Activated T-cell treated with anti-CD3 and anti-CD28 coated beads for 4 hours (primary cell): ENCODE data around the gene SMPD3.
"Not testable (repeated sequence)": the region's sequence is repeated elsewhere in the genome, so short reads cannot be mapped to it uniquely, and the experiment has no call there.

Source experiments
- DNase-seq: peaks from one replicate; pipeline ENCODE4 v3.0.0-alpha.2; 2020

Gene SMPD3

DNA sequence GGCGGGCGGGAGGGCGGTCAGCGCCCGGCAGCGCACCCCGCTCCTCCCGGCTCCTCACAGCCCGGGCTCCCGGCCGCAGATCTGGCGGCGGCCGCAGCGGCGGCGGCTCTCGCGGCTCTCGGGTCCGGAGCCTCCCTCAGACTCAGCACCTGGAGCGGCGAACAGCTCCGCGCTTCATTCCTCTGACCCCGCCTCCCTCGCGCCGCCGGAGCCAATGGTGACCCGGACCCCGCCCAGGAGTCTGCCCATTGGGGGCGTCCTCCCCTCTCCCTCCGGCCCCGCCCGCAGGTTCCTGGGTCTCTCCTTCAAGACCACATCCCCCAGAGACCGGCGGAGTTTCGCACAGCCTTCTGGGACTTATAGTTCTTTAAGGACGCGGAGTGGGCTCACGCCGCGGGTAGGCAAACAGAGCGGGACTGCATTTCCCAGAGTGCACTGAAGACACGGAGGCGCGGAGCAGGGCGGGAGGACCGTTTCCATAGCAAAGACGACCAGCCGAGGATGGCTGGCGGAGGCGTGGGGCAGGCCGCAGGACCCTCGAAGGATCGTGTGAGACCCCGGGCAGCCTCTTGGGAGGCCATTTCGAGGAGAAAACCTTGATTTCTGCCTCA, at the start of gene SMPD3:
TSS of gene SMPD3 (minus strand) at position 149 of the 611 bp plus-strand sequence. CDS start 76,327 bp downstream, outside the sequence.
- DNase-seq, result peak; percentile 94

DNA sequence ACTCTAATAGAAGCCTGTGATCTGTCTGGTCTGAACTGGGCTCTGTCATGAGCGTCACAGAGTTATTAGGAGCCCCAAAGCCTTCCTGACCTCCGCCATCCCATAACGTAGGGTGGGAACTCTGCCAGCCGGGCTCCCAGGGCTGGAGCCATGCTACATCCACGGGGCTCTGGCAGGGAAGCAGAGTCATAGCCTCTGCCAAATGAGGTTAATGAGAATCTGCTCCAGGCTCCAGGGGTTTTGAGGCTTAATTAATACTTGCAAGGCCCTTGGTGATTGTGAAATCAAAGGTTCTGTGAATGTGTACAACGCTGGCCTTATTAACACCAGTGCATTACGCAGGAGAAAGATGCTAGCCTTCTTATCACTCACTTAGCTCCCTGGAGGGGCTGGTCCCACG, 48.4 kb upstream of the SMPD3 start:
- no peak for DNase-seq

DNA sequence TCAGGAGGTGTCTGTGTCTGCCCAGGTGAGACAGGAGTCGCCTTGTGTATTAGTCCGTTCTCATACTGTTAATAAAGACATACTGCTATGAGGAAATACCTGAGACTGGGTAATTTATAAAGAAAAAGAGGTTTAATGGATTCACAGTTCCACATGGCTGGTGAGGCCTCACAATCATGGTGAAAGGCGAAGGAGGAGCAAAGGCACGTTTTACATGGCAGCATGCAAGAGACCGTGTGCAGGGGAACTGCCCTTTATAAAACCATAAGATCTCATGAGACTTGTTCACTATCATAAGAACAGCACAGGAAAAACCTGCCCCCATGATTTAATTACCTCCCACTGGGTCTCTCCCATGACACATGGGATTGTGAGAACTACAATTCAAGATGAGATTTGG, 46.0 kb upstream of the SMPD3 start:
- DNase-seq, result not testable (repeated sequence)

DNA sequence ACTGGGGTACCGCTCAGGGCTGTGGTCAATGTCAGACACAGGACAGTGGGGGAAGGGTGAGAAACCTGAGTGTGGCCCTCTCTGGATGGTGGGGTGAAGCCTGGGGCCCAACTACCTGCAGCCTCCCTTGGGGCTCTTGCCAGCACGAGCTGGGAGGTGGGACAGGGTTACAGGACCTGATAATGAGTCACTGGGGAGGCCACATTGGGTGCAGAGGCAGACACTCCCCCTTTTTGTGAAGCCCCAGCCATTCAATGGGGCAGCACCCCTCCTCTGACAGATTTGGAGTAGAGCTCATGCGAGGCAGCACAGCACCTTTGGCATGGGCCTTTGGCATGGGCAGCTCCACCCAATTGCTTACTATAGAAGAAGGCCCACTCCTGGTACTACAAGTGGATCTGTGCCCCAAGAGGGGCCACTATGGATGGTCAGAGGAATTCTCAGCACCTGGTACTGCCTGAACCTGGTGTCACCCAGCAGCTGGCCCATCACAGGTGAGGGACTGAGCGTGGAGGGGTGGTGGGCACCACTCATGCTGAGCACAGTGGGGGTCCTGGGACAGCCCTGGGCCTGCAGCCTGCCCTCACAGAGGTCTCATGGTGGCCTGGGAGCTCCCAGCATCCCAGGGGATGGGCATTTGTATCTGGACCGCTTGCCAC, 45.2 kb upstream of the SMPD3 start:
- DNase-seq, result no peak

DNA sequence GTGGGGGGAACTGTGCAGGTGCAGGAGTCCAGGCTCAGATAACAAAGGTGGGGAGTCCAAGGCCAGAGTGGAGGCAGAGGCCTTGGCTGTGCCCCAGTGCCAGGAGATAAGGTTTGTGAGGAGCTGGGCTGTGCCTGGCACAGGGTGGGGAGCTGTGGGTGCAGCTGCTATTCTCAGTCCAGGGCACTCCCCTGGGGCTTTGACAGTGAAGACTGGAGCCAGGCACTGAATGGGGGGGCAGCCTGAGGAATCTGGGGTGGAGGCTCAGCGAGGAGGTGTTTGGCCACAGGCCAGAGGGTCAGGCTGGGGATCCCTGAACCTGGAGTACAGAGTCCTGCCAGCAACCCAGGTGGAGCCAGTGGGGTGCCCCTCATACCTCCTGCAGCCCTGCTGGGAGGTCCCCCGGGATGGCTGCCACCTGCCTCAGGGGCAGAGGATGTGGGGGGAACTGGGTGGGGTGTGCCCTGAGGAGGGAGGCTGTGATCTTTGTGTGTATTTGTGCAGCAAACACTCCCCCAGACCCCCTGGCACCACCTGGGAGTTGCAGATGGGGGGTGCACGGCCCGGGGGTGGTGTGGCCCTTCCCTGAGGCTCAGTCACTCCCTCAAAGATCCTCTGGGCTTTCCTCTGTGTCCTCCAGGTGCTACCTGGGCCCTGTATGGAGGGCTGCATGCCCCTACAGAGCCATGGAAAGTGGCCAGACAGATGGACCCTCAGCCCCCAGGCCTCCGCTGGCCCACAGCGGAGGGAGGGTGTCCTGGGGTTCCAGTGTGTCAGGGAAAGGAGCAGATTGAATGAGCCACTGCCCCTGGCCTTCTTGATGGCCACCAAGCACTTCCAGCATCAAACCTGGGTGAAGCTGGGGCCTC, 44.5 kb upstream of the SMPD3 start:
- no peak for DNase-seq

DNA sequence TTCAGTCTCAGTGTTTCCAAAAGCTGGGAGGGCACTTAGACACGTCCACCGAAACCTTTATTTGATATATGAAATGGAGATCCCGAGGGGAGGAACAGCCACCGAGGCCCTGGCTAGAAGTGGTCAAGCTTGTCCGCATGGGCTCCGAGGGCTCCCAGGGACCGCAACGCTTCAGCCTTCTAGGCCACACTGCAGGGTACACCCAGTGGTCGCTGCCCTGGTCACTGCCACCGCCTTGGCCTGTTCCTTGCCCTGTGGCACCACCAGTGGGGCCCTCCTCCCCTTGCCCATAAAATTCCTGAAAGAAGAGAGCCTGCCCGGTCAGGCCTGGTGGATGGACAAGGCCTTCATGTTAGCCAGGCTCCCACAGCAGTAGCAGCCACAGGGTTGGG, 43.8 kb upstream of the SMPD3 start:
- no peak for DNase-seq

DNA sequence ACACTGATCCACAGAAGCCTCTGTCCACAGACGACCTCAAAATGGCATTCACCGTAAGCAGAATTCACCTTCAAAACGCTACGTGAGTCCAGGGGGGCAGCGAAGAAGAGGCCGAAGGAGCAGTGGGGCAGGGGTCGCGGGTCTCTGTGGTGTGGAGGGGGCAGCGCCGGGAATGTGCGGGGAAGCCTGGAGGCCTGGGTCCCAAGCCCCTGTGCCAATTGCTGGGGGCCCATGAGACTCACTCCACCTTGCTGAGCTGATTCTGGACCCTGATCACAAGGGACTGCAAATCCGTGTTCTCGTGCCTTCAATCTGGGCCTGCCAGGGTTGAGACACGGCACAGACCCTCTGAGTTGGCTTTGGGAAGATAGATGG, 43.3 kb upstream of the SMPD3 start:
- DNase-seq, result no peak

DNA sequence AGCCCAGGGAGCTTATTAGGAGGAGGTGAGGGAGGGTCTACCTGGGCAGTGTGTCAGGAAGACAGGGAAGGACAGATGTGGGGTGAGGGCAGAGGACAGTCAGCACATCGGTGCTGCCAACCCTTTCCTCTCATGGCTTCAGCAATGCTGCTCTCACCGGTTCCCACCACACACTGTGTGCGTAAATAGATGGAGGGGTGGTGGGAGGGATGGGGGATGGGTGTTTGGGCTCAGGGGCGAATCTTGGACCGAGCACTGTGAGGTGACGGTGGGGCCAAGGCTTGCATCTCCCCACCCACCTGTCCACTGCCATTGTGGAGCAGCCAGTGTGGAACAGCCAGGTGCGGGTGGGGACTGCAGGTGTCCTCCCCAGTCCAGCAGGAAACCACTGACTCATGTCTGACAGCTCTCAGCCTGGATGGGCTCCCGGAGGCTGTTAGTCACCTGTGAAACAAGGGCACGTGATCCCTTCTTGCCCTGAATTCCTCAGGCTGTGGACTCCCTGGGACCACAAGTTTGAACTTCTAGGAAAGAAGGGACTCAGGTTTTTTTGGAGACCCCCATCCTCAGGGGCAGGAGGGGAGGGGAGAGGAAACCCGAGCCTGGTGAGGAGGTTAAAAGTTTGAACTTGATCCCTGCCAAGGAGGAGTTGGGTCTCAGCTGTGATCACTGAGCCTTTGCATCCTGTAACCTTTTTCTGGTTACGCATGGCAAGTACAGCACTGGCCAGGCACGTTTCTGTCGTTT, 42.7 kb upstream of the SMPD3 start:
- no peak for DNase-seq

DNA sequence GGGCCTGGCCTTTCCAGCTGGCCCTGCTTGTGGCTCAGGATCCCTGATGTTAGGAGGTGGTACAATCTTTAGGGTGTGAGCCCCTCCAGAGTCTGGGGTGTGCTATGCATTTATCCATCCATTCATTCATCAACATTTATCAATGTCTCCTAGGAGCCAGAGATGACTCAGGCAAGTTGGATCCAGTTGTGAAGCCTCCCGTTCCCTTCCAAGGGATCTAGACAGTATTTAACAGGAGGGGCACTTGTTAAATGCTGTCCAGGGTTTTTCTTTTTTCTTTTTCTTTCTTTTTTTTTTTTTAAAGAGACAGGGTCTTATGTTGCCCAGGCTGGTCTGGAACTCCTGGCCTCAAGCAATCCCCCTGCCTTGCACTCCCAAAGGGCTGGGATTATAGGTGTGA, 42.0 kb upstream of the SMPD3 start:
- DNase-seq, result no peak

DNA sequence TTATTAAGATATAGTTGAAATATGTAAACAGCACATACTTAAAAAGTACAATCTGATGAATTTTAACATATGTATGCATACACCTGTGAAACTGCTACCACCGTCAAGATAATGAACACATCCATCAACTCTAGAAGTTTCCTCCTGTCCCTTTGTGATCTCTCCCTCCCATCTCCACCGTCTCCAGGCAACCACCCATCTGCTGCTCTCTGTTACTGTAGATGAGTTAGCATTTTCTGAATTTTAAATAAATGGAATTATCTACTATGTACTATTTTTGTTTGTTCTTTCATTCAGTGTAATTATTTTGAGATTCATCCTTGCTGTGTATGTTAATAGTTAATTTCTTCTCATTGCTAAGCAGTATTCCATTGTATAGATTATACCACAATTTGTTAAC, 40.2 kb upstream of the SMPD3 start:
- DNase-seq, result no peak

DNA sequence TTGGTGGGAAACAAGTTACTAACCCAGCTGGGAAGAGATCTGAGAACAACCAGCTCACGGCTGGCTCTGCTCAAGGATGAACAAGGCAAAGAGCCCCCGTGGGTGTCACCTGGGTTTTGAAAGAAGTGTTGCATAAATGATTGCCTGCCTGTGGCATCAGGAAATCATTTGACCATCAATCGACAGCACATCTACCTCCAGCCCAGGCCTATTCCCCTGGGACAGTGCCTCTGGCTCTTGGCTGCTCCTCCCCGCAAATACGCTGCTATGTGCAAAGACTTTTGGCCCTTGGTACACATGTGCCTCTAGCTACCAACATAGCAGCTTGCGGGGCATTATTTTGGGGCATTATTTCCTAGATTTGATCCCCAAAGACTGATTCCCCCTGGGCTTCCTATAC, 39.4 kb upstream of the SMPD3 start:
- DNase-seq, result no peak

DNA sequence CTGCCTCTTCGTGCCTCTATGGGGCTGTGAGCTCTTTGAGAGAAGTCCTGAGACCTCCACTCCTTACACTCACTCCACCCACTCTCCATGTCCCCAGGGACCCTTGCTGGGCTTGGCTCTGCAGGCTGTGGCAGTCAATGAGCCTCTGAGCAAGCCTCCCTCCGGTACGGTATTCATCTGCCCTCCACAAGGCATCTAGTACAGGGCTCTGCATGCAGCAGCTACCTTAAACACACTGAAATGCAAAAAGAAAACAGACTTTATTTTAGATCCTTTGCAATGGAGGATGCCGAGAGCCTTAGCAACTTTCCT, 38.9 kb upstream of the SMPD3 start:
- no peak for DNase-seq

DNA sequence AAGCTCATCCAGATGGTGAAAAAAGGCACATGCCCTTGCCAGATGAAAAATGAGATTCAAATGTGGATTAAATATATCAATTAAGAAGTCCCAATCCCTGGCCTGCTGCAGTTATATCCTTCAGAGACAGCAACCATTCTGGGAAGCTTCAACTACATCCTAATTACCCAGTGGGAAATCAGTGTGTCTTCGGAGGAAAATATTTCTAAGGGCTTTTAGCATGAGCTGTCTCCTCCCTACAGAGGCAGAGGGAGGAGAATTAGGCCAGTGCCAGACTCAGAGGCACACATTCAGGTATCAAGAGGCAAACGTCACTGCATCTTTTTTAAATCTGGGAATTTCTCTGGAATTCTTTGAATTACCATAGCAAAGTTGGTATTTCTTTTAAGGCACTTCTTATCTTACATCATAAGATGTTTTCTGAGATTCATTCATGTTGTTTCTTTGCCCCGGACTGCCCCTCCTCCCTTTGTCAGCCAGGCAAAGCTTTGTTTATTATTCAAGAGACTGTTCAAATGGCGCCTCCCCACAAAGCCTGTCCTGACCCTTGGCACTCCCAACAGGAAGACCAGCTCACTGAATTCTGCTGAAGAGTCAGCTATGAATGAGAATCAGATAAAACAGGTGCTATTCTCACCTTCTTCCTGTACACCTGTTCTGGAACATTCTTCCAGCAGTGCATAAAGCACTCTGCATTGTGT, 38.3 kb upstream of the SMPD3 start:
- DNase-seq, result no peak

DNA sequence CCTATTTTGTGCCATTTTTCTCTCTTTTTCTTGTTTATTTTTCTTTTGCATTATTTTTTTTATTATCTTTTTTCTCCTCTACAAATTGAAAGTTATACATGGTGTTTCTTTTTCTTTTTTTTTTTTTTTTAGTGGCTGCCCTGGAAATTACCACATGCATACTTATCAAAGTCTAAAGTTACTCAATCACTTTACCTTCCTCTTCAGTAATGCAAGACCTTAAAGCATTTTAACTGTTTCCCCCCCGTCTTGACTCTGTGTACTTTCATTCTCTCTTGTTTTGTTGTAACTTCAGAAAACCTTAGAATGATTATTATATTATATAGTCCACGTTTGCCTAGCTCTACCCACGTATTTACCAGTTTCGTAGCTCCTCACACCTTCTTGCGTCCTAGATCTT, 33.3 kb upstream of the SMPD3 start:
- DNase-seq, result no peak

DNA sequence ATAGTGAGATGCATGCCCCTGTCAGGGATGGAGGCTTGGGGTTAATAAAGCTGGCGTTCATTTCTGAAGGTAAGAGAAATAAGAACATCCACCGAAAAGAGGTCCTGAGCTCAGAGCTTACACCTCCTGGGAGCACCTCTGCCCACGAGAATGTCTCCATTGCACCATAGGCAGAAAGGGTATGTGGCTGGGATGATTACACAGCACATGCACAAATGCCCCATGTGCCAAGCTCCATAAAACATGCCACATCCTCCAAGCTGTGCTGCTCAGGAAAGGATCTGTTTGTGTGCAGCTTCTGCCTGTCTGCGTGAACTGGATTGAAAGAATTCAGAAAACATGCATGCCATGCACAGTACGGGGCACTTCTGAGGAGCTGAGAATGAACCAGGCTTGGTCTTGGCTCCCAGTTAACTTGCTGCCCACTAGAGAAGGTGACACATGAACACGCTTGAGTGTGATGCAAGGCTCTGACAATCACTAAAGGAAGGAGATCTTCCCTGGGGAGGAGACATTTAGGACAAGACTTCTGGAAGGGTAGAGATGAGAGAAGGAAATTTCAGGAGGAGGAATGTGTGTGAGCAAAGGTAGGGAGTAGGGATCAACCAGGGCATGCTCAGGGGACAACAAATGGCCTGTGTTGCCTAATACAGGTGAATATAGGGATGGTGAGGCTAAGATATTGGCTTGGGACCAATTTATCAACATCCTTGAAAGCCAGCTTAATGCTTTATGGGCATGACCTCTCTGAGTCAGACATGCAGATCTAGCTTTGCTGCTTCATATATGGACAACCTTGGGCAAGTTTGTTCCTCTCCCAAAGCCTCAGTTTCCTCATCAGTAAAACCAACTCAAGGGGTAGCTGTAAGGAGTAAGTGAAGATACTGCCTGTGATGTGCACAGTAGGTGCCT, 32.0 kb upstream of the SMPD3 start:
- DNase-seq, result no peak

DNA sequence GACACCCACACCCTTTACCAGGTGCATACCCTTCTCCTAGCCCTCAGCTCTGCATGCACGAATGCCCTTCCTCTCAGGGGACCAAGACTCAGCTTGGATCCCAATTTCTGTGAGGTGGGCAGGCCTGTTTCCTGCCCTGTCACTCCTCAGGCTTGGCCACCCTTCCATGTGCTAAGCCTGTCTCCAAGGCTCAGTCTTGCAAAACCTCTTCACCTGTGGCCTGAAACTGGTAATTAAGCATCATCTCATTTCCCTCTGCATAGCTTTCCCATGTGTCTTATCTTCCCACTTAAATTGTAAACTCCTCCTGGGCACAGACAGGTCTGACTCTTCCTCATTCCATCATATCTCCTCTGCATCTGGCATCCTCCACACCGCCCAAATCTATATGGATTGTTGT, 31.0 kb upstream of the SMPD3 start:
- no peak for DNase-seq

DNA sequence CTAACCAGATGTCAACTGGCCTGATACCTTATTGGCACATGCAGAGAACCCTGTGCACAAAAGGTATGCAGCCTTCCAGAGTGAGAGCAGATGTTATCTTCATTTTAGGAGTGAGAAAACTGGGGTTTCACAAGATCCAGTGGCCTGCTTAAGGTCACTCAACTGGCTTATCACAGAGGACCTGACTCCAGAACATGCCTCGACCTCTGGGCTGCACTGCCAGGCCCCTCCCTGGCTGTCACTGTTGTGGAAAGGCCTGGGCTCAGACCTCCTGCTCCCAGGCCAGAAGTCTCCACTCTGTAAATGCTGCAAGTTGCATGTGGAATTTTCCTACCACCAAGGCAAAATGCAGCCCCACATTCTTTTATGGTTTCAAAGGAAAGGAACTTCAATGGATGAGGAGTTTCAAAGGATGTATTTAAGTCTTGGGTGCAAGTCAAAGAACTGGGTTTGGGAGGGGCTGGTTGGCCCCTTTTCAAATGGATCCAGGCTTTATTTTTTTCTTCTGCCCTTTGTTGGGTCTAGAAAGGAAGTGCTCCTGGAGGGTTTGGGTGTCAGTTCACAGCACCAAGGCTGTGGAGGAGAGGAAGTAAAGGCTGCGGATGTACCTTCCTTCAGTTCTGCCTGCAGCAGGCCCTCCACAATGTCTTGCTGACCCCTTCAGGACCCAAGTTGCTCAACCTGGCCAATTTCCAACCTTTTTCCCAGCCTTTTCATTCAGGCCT, 30.4 kb upstream of the SMPD3 start:
- DNase-seq, result no peak

DNA sequence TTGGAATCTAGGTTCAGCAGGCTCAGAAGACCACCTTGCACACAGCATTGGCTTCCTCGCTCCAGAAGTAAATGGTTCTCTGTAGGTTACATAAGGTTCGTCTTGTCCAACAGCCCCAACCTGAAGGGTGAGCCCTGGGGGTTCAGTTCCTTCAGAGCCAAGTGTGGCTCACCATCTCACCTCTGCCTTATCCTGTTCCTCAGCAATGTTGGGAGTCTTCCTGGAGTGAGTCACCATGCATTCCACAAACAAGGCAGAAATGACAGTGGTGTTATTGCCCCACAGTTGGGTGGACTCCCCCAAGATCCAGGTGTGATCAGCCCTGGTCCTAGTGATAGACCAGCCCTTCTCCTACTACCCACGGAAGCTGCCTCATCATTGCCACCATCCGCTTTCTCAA, 26.8 kb upstream of the SMPD3 start:
- no peak for DNase-seq

DNA sequence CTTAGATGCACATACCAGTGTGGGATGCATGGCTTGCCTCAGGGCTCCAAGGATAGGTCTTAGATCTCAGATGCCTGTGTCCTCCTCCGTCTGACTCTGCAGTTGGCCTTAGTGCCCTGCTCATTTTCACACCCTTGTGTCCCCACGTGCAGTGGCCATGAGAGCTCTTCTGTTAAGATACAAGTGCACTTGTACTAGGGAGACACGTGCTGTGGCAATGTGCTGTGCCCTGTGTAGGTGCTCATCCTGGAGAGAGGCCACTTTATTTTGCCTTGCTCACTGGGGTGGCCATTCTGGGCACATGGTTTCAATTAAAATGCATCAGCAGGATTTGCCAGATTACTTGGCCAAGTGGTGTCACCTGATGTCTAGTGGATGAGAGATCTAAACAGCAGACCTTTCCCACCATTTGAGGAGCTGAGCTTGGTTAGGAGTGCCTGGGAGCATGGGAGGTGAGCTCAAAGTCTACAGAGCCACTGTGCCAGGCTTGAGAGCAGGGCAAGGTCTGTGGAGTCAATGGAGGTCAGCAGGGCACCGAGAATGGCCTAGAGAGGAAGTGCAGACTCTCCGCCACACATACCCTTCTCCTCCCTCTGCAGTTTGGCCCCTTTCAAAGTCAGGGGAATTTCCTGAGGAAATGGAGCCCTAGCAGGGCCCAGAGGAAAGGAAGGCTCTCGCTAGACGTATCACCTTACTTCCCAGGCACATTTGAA, 25.2 kb upstream of the SMPD3 start:
- no peak for DNase-seq

DNA sequence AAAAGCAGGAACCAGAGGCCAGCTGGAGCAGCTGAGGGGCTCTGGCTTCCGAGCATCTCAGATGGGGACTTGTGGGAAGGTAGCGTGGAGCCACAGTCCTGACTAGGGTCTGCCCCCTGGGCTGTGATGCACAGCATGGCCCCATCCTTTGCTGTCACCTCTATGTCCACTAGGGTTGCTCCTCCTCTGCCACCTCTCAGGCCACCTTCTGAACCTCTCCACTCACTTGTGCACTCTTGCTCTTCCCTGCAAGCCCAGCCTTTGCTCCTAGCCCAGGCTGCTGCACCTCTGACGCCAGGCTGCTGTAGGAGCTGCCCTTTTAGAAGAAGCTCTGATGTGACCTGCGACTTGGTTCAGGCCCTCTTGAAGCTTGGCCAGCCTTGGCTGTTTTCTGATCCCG, 24.3 kb upstream of the SMPD3 start:
- no peak for DNase-seq
